ENCODE results near the gene TNFRSF6B. TPM values are rescaled to one million over a fixed set of nuclear protein-coding genes. Genes with fewer than 3 reads are reported as not detected.

The TNFRSF6B gene
- total RNA-seq, 1 experiment from 2014 or later = not detected

- Histone ChIP-seq H3K9me3 (ENCODE audit: insufficient read depth, low read depth) (no peaks in the 10 kb centered on the region), H3K4me3 (no peak overlapping the region), H4K20me1 (ENCODE audit: insufficient read depth) (no peaks in the 10 kb centered on the region), H3K4me1 (replicated peaks; ENCODE audit: insufficient read depth) (peaks cover 18% of the 10 kb centered on the region), H3K36me3 (ENCODE audit: low read depth) (peaks cover 10% of the 10 kb centered on the region), H3F3A (ENCODE audit: insufficient read depth, low read depth) (no peaks in the 10 kb centered on the region), H2AFZ (no peak overlapping the region), H3K9me2 (ENCODE audit: insufficient read depth) (no peaks in the 10 kb centered on the region), H3K27ac (no peak overlapping the region), H3K27me3 (ENCODE audit: insufficient read depth, low read depth) (no peaks in the 10 kb centered on the region), H3K79me2 (ENCODE audit: low read depth) (peaks cover 25% of the 10 kb centered on the region), H3K4me2 (no peak overlapping the region)
- ChIA-PET CTCF (no interaction called here), POLR2A (ENCODE audit: unreplicated experiment) (no interaction called here)
- no peak for TF ChIP-seq CTCF (conservative IDR thresholded peaks at IDR 0.05)
- no peak for TF ChIP-seq EZH2 (IDR thresholded peaks at IDR 0.05; ENCODE audit: low read depth)
- intact Hi-C loops (cut with micrococcal nuclease; ENCODE audit: unreplicated experiment) = no loop called here
- no peak for DNase-seq
- BruUV-seq (replicated peaks) = no TSS peak
Observed at GRCh38 chr20:63661108-63661507, 35.3 kb upstream of the TNFRSF6B start.

- Histone ChIP-seq H3K27me3 (ENCODE audit: insufficient read depth, low read depth) (no peaks in the 10 kb centered on the region), H3K79me2 (ENCODE audit: low read depth) (peaks cover 25% of the 10 kb centered on the region), H3K4me2 (no peak overlapping the region), H3K9me3 (ENCODE audit: insufficient read depth, low read depth) (no peaks in the 10 kb centered on the region), H3K4me3 (no peak overlapping the region), H2AFZ (no peak overlapping the region), H4K20me1 (ENCODE audit: insufficient read depth) (no peaks in the 10 kb centered on the region), H3K4me1 (replicated peaks; ENCODE audit: insufficient read depth) (peaks cover 18% of the 10 kb centered on the region), H3K36me3 (ENCODE audit: low read depth) (peaks cover 16% of the 10 kb centered on the region), H3F3A (ENCODE audit: insufficient read depth, low read depth) (no peaks in the 10 kb centered on the region), H3K9me2 (ENCODE audit: insufficient read depth) (no peaks in the 10 kb centered on the region), H3K27ac (no peak overlapping the region)
- ChIA-PET POLR2A (ENCODE audit: unreplicated experiment) (no interaction called here), CTCF (no interaction called here)
- no peak for DNase-seq
- intact Hi-C loops (cut with micrococcal nuclease; ENCODE audit: unreplicated experiment) = no loop called here
- BruUV-seq (replicated peaks) = no TSS peak
- TF ChIP-seq CTCF (conservative IDR thresholded peaks at IDR 0.05) = no peak
- TF ChIP-seq EZH2 (IDR thresholded peaks at IDR 0.05; ENCODE audit: low read depth) = no peak
Observed at GRCh38 chr20:63661959-63662812, 34.3 kb upstream of the TNFRSF6B start.

GRCh38 chr20:63662813-63663189 is 33.7 kb upstream of the TNFRSF6B start:
- no TSS peak for BruUV-seq (replicated peaks)
- TF ChIP-seq EZH2 (IDR thresholded peaks at IDR 0.05; ENCODE audit: low read depth) (no peak), CTCF (conservative IDR thresholded peaks at IDR 0.05) (no peak)
- Histone ChIP-seq H4K20me1 (ENCODE audit: insufficient read depth) (no peaks in the 10 kb centered on the region), H3K27me3 (ENCODE audit: insufficient read depth, low read depth) (no peaks in the 10 kb centered on the region), H3K36me3 (ENCODE audit: low read depth) (peaks cover 20% of the 10 kb centered on the region), H3K9me2 (ENCODE audit: insufficient read depth) (no peaks in the 10 kb centered on the region), H3K4me3 (no peak overlapping the region), H3K27ac (no peak overlapping the region), H3K4me2 (no peak overlapping the region), H3K4me1 (replicated peaks; ENCODE audit: insufficient read depth) (peaks cover 12% of the 10 kb centered on the region), H3F3A (ENCODE audit: insufficient read depth, low read depth) (no peaks in the 10 kb centered on the region), H3K9me3 (ENCODE audit: insufficient read depth, low read depth) (no peaks in the 10 kb centered on the region), H3K79me2 (ENCODE audit: low read depth) (peaks cover 25% of the 10 kb centered on the region), H2AFZ (no peak overlapping the region)
- CTCF ChIA-PET = no interaction called here
- no peak for DNase-seq
- intact Hi-C loops (cut with micrococcal nuclease; ENCODE audit: unreplicated experiment) = no loop called here
- POLR2A ChIA-PET (ENCODE audit: unreplicated experiment) = no interaction called here

Data from PC-9 (cell line).